H9 (cell line): ENCODE measurements around the gene KLK2. TPM values are rescaled to one million over a fixed set of nuclear protein-coding genes. Genes with fewer than 3 reads are reported as not detected.

Source experiments
- DNase-seq: peaks from one replicate; pipeline ENCODE4 v3.0.0-alpha.2; 2017
- H2AFZ ChIP-seq: one replicate; pipeline ENCODE4 v1.6.1; 2013; ENCODE audit warnings: mild to moderate bottlenecking, low read length, control low read depth, moderate library complexity
- H2AK5ac ChIP-seq: 2 replicates; pipeline ENCODE4 v1.6.1; 2013; ENCODE audit warnings: low read length, control low read depth, mixed read lengths; ENCODE audit not compliant: insufficient read length
- H2BK120ac ChIP-seq: one replicate; pipeline ENCODE4 v1.6.1; 2013; ENCODE audit warnings: low read depth, mild to moderate bottlenecking, low read length, control low read depth, inconsistent platforms; ENCODE audit not compliant: poor library complexity, severe bottlenecking
- H2BK12ac ChIP-seq: 2 replicates; pipeline ENCODE4 v1.6.1; 2013; ENCODE audit warnings: low read length, control low read depth, mixed read lengths, low read depth; ENCODE audit not compliant: insufficient read length
- H2BK15ac ChIP-seq: 2 replicates; pipeline ENCODE4 v1.6.1; 2013; ENCODE audit warnings: low read depth, low read length, control low read depth
- H2BK20ac ChIP-seq: one replicate; pipeline ENCODE4 v1.6.1; 2013; ENCODE audit warnings: low read depth, mild to moderate bottlenecking, low read length, control low read depth, inconsistent platforms; ENCODE audit not compliant: poor library complexity, severe bottlenecking
- H2BK5ac ChIP-seq: 2 replicates; pipeline ENCODE4 v1.6.1; 2013; ENCODE audit warnings: low read length, control low read depth, mixed read lengths; ENCODE audit not compliant: insufficient read length
- H3K14ac ChIP-seq: 2 replicates; pipeline ENCODE4 v1.6.1; 2013; ENCODE audit warnings: low read length, control low read depth; ENCODE audit not compliant: insufficient read depth
- H3K18ac ChIP-seq: 2 replicates; pipeline ENCODE4 v1.6.1; 2013; ENCODE audit warnings: low read depth, mild to moderate bottlenecking, mixed read lengths, low read length, control low read depth; ENCODE audit not compliant: insufficient read length
- H3K23ac ChIP-seq: 2 replicates; pipeline ENCODE4 v1.6.1; 2013; ENCODE audit warnings: low read length, control low read depth, mixed read lengths, low read depth; ENCODE audit not compliant: insufficient read length
- H3K23me2 ChIP-seq: 2 replicates; pipeline ENCODE4 v1.6.1; 2013; ENCODE audit warnings: low read depth, mild to moderate bottlenecking, mixed read lengths, low read length, control low read depth; ENCODE audit not compliant: insufficient read length, poor library complexity, severe bottlenecking
- H3K27ac ChIP-seq: 2 replicates; pipeline ENCODE4 v1.5.1; 2013; ENCODE audit warnings: low read length, control low read depth, mixed read lengths, low read depth; ENCODE audit not compliant: insufficient read length
- H3K27me3 ChIP-seq: 2 replicates; pipeline ENCODE4 v1.6.1; 2013; ENCODE audit warnings: low read length, control low read depth, inconsistent platforms; ENCODE audit not compliant: insufficient read depth
- H3K4ac ChIP-seq: 2 replicates; pipeline ENCODE4 v1.6.1; 2013; ENCODE audit warnings: low read depth, mild to moderate bottlenecking, control low read depth, inconsistent platforms, low read length, moderate library complexity
- H3K4me1 ChIP-seq: 2 replicates; pipeline ENCODE4 v1.6.1; 2013; ENCODE audit warnings: low read length, control low read depth, inconsistent platforms; ENCODE audit not compliant: insufficient read depth
- H3K4me2 ChIP-seq: 2 replicates; pipeline ENCODE4 v1.6.1; 2013; ENCODE audit warnings: low read length, control low read depth, mixed read lengths; ENCODE audit not compliant: insufficient read length, insufficient read depth
- H3K56ac ChIP-seq: 2 replicates; pipeline ENCODE4 v1.6.1; 2013; ENCODE audit warnings: low read depth, mild to moderate bottlenecking, mixed read lengths, low read length, control low read depth; ENCODE audit not compliant: insufficient read length
- H3K79me1 ChIP-seq: 2 replicates; pipeline ENCODE4 v1.6.1; 2013; ENCODE audit warnings: low read depth, mild to moderate bottlenecking, moderate library complexity, low read length, control low read depth, inconsistent platforms; ENCODE audit not compliant: insufficient read depth, poor library complexity, severe bottlenecking
- H3K79me2 ChIP-seq: 2 replicates; pipeline ENCODE4 v1.6.1; 2013; ENCODE audit warnings: low read length, control low read depth, inconsistent platforms; ENCODE audit not compliant: insufficient read depth
- H3K9ac ChIP-seq: 2 replicates; pipeline ENCODE4 v1.6.1; 2013; ENCODE audit warnings: low read length, control low read depth, mixed read lengths; ENCODE audit not compliant: insufficient read length; ENCODE audit errors: extremely low read depth
- H3K9me3 ChIP-seq: one replicate; pipeline ENCODE4 v1.6.1; 2013; ENCODE audit warnings: low read depth, low read length, inconsistent platforms; ENCODE audit not compliant: control insufficient read depth
- H3T11ph ChIP-seq: one replicate; pipeline ENCODE4 v1.6.1; 2013; ENCODE audit warnings: mild to moderate bottlenecking, low read length, control low read depth, inconsistent platforms
- H4K20me1 ChIP-seq: one replicate; pipeline ENCODE4 v1.6.1; 2013; ENCODE audit not compliant: control insufficient read depth, insufficient read length, insufficient read depth
- H4K5ac ChIP-seq: 2 replicates; pipeline ENCODE4 v1.6.1; 2013; ENCODE audit warnings: low read depth, mild to moderate bottlenecking, mixed read lengths, low read length, control low read depth; ENCODE audit not compliant: insufficient read length
- H4K8ac ChIP-seq: replicated peaks from 2 replicates; pipeline ENCODE4 v1.6.1; 2013; ENCODE audit warnings: low read length, control low read depth, mixed read lengths, low read depth; ENCODE audit not compliant: insufficient read length
- H4K91ac ChIP-seq: 2 replicates; pipeline ENCODE4 v1.6.1; 2013; ENCODE audit warnings: low read depth, mild to moderate bottlenecking, moderate library complexity, mixed read lengths, low read length, control low read depth; ENCODE audit not compliant: insufficient read length
- H3K27ac Mint-ChIP-seq, 3 experiments: 2 replicates in 2 of 3; 3 replicates in 1 of 3; pipeline ENCODE4 v1.8.0; 2020 to 2021; ENCODE audit warnings: mixed read lengths in 3 of 3, mild to moderate bottlenecking in 1 of 3, moderate library complexity in 1 of 3
- H3K27me3 Mint-ChIP-seq: 2 replicates; pipeline ENCODE4 v1.8.0; 2021; ENCODE audit warnings: low read depth, mild to moderate bottlenecking, moderate library complexity, mixed read lengths
- H3K36me3 Mint-ChIP-seq, 3 experiments: 2 replicates in 2 of 3; 3 replicates in 1 of 3; pipeline ENCODE4 v1.8.0; 2020 to 2021; ENCODE audit warnings: low read depth in 3 of 3, mixed read lengths in 3 of 3; ENCODE audit not compliant: insufficient read depth in 1 of 3
- H3K4me1 Mint-ChIP-seq, 2 experiments: 2 replicates each; pipeline ENCODE4 v1.8.0; 2020; ENCODE audit warnings: mixed read lengths in 2 of 2
- H3K4me3 Mint-ChIP-seq, 2 experiments: 2 replicates in 1 of 2; 3 replicates in 1 of 2; pipeline ENCODE4 v1.8.0; 2020 to 2021; ENCODE audit warnings: mild to moderate bottlenecking in 2 of 2, mixed read lengths in 2 of 2, moderate library complexity in 1 of 2
- H3K9me3 Mint-ChIP-seq, 2 experiments: 2 replicates in 1 of 2; 3 replicates in 1 of 2; pipeline ENCODE4 v1.8.0; 2020; ENCODE audit warnings: mild to moderate bottlenecking in 2 of 2, mixed read lengths in 2 of 2, moderate library complexity in 1 of 2
- CTCF ChIP-seq: fragments of 200-600 bp; sonication (generic); conservative IDR thresholded peaks from 3 replicates; pipeline ENCODE4 v1.8.0; 2021; ENCODE audit warnings: antibody characterized with exemption, mild to moderate bottlenecking
- WGBS: extraction: QIAGEN DNeasy Blood & Tissue Kit; methylation state at CpG from one replicate; pipeline ENCODE4 v1.1.7; 2013; ENCODE audit warnings: missing lambda C conversion rate, low lambda C conversion rate, mixed read lengths; ENCODE audit not compliant: insufficient read length; ENCODE audit errors: extremely low coverage; 5-methylcytosine and 5-hydroxymethylcytosine counted together
- total RNA-seq: library from RNA; stranded (reverse); gene quantifications from 2 replicates; pipeline ENCODE4 v1.2.1, GENCODE V29; 2021

KLK2 gene
- total RNA-seq, 1 experiment from 2014 or later = not detected

- peak; percentile 55 for TF ChIP-seq CTCF
- H3K27ac ChIP-seq = no peak overlapping the region
- no peak overlapping the region for H4K8ac ChIP-seq
- H4K91ac ChIP-seq = no peak overlapping the region
- H3K4me1 ChIP-seq = no peaks in the 10 kb centered on the region
- no peak overlapping the region for H2BK120ac ChIP-seq
- no peaks in the 10 kb centered on the region for H3K36me3 Mint-ChIP-seq
- H2AFZ ChIP-seq = no peak overlapping the region
- peaks cover 70% of the 10 kb centered on the region for H3K27me3 Mint-ChIP-seq
- no peak overlapping the region for H3K4me3 Mint-ChIP-seq
- DNase-seq = peak; percentile 71
- no peaks in the 10 kb centered on the region for H4K20me1 ChIP-seq
- H3K4ac ChIP-seq = no peak overlapping the region
- peak overlapping the region in 1 of 3 experiments; percentile 82; a peak in 2 of 7 replicates for H3K27ac Mint-ChIP-seq
- H2AK5ac ChIP-seq = no peak overlapping the region
- no peak overlapping the region for H3K56ac ChIP-seq
- H2BK5ac ChIP-seq = no peak overlapping the region
- peaks cover 3% of the 10 kb centered on the region; the same call in 1 of the 2 replicates for H3K27me3 ChIP-seq
- WGBS = no CpG with 5 or more reads among the region's 26 CpGs
- no peak overlapping the region for H3K23ac ChIP-seq
- H3K79me2 ChIP-seq = no peaks in the 10 kb centered on the region
- no peaks in the 10 kb centered on the region for H3K4me1 Mint-ChIP-seq
- no peak overlapping the region for H4K5ac ChIP-seq
- no peaks in the 10 kb centered on the region; a peak in 1 of 5 replicates for H3K9me3 Mint-ChIP-seq
- H3K18ac ChIP-seq = no peak overlapping the region
- no peak overlapping the region for H3T11ph ChIP-seq
- H3K9me3 ChIP-seq = no peaks in the 10 kb centered on the region
- H2BK20ac ChIP-seq = no peak overlapping the region
- no peak overlapping the region for H3K14ac ChIP-seq
- no peak overlapping the region for H2BK12ac ChIP-seq
- H2BK15ac ChIP-seq = no peak overlapping the region
- no peak overlapping the region for H3K4me2 ChIP-seq
- H3K79me1 ChIP-seq = no peaks in the 10 kb centered on the region
- H3K9ac ChIP-seq = no peak overlapping the region
- no peaks in the 10 kb centered on the region for H3K23me2 ChIP-seq
Observed at GRCh38 chr19:50870417-50871089, 2.7 kb upstream of the KLK2 start.
